K562 (cell line): Measurements from ENCODE around the gene SCPEP1. TPM values are rescaled to one million over a fixed set of nuclear protein-coding genes. Genes with fewer than 3 reads are reported as not detected.

Source experiments
- CBFA2T3 ChIP-seq: fragments of 450-650 bp; IDR thresholded peaks from 2 replicates; pipeline ENCODE4 v1.6.1; 2017
- CXXC5 ChIP-seq: fragments of 250-450 bp; sonication (Bioruptor Pico); IDR thresholded peaks from 2 replicates; pipeline ENCODE4 v1.8.0; 2022; ENCODE audit warnings: inconsistent platforms, mild to moderate bottlenecking, moderate library complexity
- KDM1A ChIP-seq, 2 experiments: fragments of 450-650 bp; IDR thresholded peaks; 2 replicates each; pipeline ENCODE4 v1.6.1; 2016; ENCODE audit warnings: mild to moderate bottlenecking in 2 of 2
- NFE2L1 ChIP-seq: fragments of 450-650 bp; IDR thresholded peaks from 2 replicates; pipeline ENCODE4 v1.6.1; 2016; ENCODE audit warnings: missing genetic modification characterization, low read depth, mild to moderate bottlenecking, missing compliant biosample characterization, moderate library complexity, borderline replicate concordance
- PBX2 ChIP-seq, 2 experiments: IDR thresholded peaks in 1 of 2; conservative IDR thresholded peaks in 1 of 2; 2 replicates each; pipeline ENCODE4 v1.6.1; 2016; ENCODE audit warnings: low read depth in 2 of 2, mild to moderate bottlenecking in 1 of 2, missing compliant biosample characterization in 1 of 2, missing genetic modification characterization in 1 of 2, moderate library complexity in 1 of 2
- SNRNP70 ChIP-seq: fragments of 200-400 bp; formaldehyde crosslinking; optimal IDR thresholded peaks from 2 replicates; pipeline ENCODE3; 2017; ENCODE audit warnings: low read depth, low read length
- U2AF1 ChIP-seq: fragments of 200-400 bp; formaldehyde crosslinking; optimal IDR thresholded peaks from 2 replicates; pipeline ENCODE3; 2017; ENCODE audit warnings: mild to moderate bottlenecking, low read depth, low read length, moderate library complexity
- ZFP36 ChIP-seq: fragments of 150-350 bp; IDR thresholded peaks from 2 replicates; pipeline ENCODE4 v1.6.1; 2018; ENCODE audit warnings: low read length, low read depth; ENCODE audit not compliant: partially characterized antibody
- ZHX1 ChIP-seq: fragments of 150-350 bp; conservative IDR thresholded peaks from 2 replicates; pipeline ENCODE4 v1.6.1; 2014; ENCODE audit warnings: low read length
- ZNF316 ChIP-seq: fragments of 450-650 bp; IDR thresholded peaks from 2 replicates; pipeline ENCODE4 v1.6.1; 2016
- ZNF639 ChIP-seq, 2 experiments: fragments of 200-800 bp in 1 of 2; sonication (Bioruptor generic) in 1 of 2; sonication (generic) in 1 of 2; formaldehyde crosslinking in 1 of 2; IDR thresholded peaks in 1 of 2; conservative IDR thresholded peaks in 1 of 2; 2 replicates each; pipeline versions ENCODE4 v1.5.0 to v1.6.1; 2016 to 2020; ENCODE audit warnings: missing compliant biosample characterization in 1 of 2, missing genetic modification characterization in 1 of 2, missing genetic modification reagents in 1 of 2
- ZNF75A ChIP-seq: fragments of 450-650 bp; formaldehyde crosslinking; IDR thresholded peaks from 2 replicates; pipeline ENCODE4 v1.4.0; 2020; ENCODE audit warnings: mild to moderate bottlenecking
- polyA plus RNA-seq, 8 experiments: library from polyadenylated mRNA; depleted of rRNA in 4 of 8; stranded (reverse) in 5 of 8; unstranded in 3 of 8; fragments of >200 nt; fragmentation: Nextera tagmentation in 2 of 8; fragmentation: Illumina TruSeq in 1 of 8; extraction: Ambion mirVana in 2 of 8; extraction: Trizol in 1 of 8; gene quantifications; 2 replicates each; pipeline versions ENCODE4 v1.2.1 to v1.2.3, GENCODE V29; 2011 to 2014; ENCODE audit warnings: inconsistent platforms in 1 of 8, missing spikeins in 1 of 8
- total RNA-seq, 7 experiments: library from RNA; depleted of rRNA in 6 of 7; stranded (reverse); fragments of >200 nt in 6 of 7; fragmentation: Illumina TruSeq in 2 of 7; extraction: Trizol in 2 of 7; gene quantifications; 2 replicates each; pipeline versions ENCODE4 v1.2.1 to v1.2.3, GENCODE V29; 2011 to 2021; ENCODE audit warnings: low replicate concordance in 1 of 7

SCPEP1 gene
- total and polyA plus RNA-seq, 9 of the 15 experiments (the other 6 are each of a cell fraction or from before 2014, with no cell fraction given), result 5.1 to 14.8 (median 7.2) TPM

- TF ChIP-seq ZNF316 (peak; percentile 54), KDM1A (IDR thresholded peaks at IDR 0.05) (peak; percentile 41 to 67; a peak in 3 of 4 replicates), CBFA2T3 (peak; percentile 19; the same call in 1 of the 2 replicates), U2AF1 (no peak), CXXC5 (peak; percentile 52), ZFP36 (no peak), NFE2L1 (0 out of 2 replicates have a peak, but pooled peaks have one; percentile 44), SNRNP70 (no peak), PBX2 (CRISPR knock-in tag; IDR thresholded peaks at IDR 0.05; ENCODE audit: low read depth) (no peak), PBX2 (tag; conservative IDR thresholded peaks at IDR 0.05; ENCODE audit: low read depth) (no peak), ZNF75A (CRISPR knock-in tag) (no peak), ZHX1 (no peak), ZNF639 (CRISPR knock-in tag; conservative IDR thresholded peaks at IDR 0.05 in 1 of 2, IDR thresholded peaks at IDR 0.05 in 1 of 2) (no peak)
These were observed 635 bp downstream of the SCPEP1 start (continued) for GRCh38 chr17:56978441-56979090.
